PC-3 (cell line): ENCODE measurements around the gene UCKL1. TPM values are rescaled to one million over a fixed set of nuclear protein-coding genes. Genes with fewer than 3 reads are reported as not detected.

ENCODE experiments used
- ATAC-seq: fragments of 200-7000 bp; cut with Tn5 transposase; 2 replicates; pipeline ENCODE4 v1.9.1; 2020; ENCODE audit warnings: mild to moderate bottlenecking, moderate library complexity
- BruUV-seq: library from RNA; stranded (reverse); fragments of 400-500 nt; replicated peaks from 2 replicates; lab custom pipeline; 2021; lab: Mats Ljungman, UMichigan
- CTCF ChIA-PET: fragments of 300-600 bp; sonication (Branson Sonifier 250); formaldehyde crosslinking; loops from one replicate; lab custom pipeline; 2022; ENCODE audit warnings: antibody characterized with exemption; lab: Charles Lee
- POLR2A ChIA-PET: fragments of 300-600 bp; sonication (Branson Sonifier 250); formaldehyde crosslinking; loops from one replicate; lab custom pipeline; 2022; ENCODE audit warnings: antibody characterized with exemption; ENCODE audit not compliant: unreplicated experiment; lab: Charles Lee
- DNase-seq: peaks from one replicate; pipeline ENCODE4 v3.0.0-alpha.2; 2015
- H2AFZ ChIP-seq: fragments of 300-600 bp; sonication (generic); 2 replicates; pipeline ENCODE4 v1.6.0; 2016; ENCODE audit warnings: antibody characterized with exemption, low read length
- H3F3A ChIP-seq: fragments of 300-600 bp; sonication (generic); one replicate; pipeline ENCODE4 v1.6.0; 2017; ENCODE audit warnings: antibody characterized with exemption, low read length, control low read depth, mild to moderate bottlenecking; ENCODE audit not compliant: unreplicated experiment
- H3K27ac ChIP-seq: fragments of 300-600 bp; sonication (generic); 2 replicates; pipeline ENCODE4 v1.5.1; 2016; ENCODE audit warnings: mild to moderate bottlenecking, low read length
- H3K27me3 ChIP-seq: fragments of 300-600 bp; sonication (generic); 2 replicates; pipeline ENCODE4 v1.6.1; 2016; ENCODE audit warnings: low read length, mixed read lengths
- H3K36me3 ChIP-seq: fragments of 300-600 bp; sonication (generic); 2 replicates; pipeline ENCODE4 v1.6.1; 2016; ENCODE audit warnings: low read depth, mixed run types, low read length, mixed read lengths
- H3K4me1 ChIP-seq: fragments of 300-600 bp; sonication (generic); 2 replicates; pipeline ENCODE4 v1.5.1; 2016; ENCODE audit warnings: low read length; ENCODE audit not compliant: insufficient read depth
- H3K4me2 ChIP-seq: fragments of 300-600 bp; sonication (generic); 2 replicates; pipeline ENCODE4 v1.6.0; 2016; ENCODE audit warnings: low read length
- H3K4me3 ChIP-seq: fragments of 300-600 bp; sonication (generic); 2 replicates; pipeline ENCODE4 v1.5.1; 2016; ENCODE audit warnings: mild to moderate bottlenecking, low read length, mixed read lengths
- H3K79me2 ChIP-seq: fragments of 300-600 bp; sonication (generic); 2 replicates; pipeline ENCODE4 v1.6.1; 2017; ENCODE audit warnings: low read length, mixed read lengths
- H3K9ac ChIP-seq: fragments of 300-600 bp; sonication (generic); 2 replicates; pipeline ENCODE4 v1.6.0; 2016; ENCODE audit warnings: mild to moderate bottlenecking, low read length
- H3K9me2 ChIP-seq: fragments of 300-600 bp; sonication (generic); replicated peaks from 2 replicates; pipeline ENCODE4 v1.6.1; 2016; ENCODE audit warnings: mixed run types, low read length, mixed read lengths
- H3K9me3 ChIP-seq: fragments of 300-600 bp; sonication (generic); 2 replicates; pipeline ENCODE4 v1.6.1; 2016; ENCODE audit warnings: low read length, mixed read lengths
- H4K20me1 ChIP-seq: fragments of 300-600 bp; sonication (generic); 2 replicates; pipeline ENCODE4 v1.6.1; 2016; ENCODE audit warnings: low read length, mixed read lengths
- EZH2 ChIP-seq: fragments of 300-600 bp; sonication (generic); IDR thresholded peaks from one replicate; pipeline ENCODE4 v1.6.1; 2017; ENCODE audit warnings: antibody characterized with exemption, mild to moderate bottlenecking, low read length; ENCODE audit not compliant: unreplicated experiment
- EZH2phosphoT487 ChIP-seq: fragments of 300-600 bp; sonication (generic); IDR thresholded peaks from 2 replicates; pipeline ENCODE4 v1.6.1; 2018; ENCODE audit warnings: mild to moderate bottlenecking, antibody characterized with exemption, low read length, borderline replicate concordance
- intact Hi-C: fragments of 100-400 bp; cut with micrococcal nuclease; formaldehyde crosslinking; loops from 2 replicates; pipeline ENCODE4 v1.9.0; 2023
- total RNA-seq: library from RNA; depleted of rRNA; stranded (reverse); fragments of >200 nt; gene quantifications from 2 replicates; pipeline ENCODE4 v1.2.3, GENCODE V29; 2014
- TF ChIP-seq, protein P1 (sequence below): fragments of 300-600 bp; sonication (generic); conservative IDR thresholded peaks from 2 replicates; pipeline ENCODE4 v1.5.1; 2017; ENCODE audit warnings: antibody characterized with exemption, low read depth, mild to moderate bottlenecking, low read length

The UCKL1 gene
- total RNA-seq, 1 experiment from 2014 or later = 37.2 TPM

DNA sequence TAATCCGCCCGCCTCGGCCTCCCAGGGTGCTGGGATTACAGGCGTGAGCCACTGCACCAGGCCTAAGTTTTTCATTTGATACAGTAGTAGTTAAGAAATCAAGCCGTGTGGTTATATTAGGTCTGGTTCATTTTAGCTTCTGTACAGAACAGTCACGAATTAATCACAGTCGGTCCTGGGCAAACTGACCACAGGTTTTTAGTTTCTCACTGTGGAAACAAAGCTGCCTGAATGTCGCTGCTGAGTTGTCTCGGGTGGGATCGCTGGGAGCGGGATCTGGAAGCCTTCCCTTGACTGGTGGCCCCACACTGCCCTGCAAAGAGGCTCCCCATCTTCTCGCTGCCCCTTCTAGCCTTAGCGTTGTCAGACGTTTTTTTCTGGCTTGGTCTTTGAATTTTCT, 18.6 kb downstream of the UCKL1 start:
- ATAC-seq = no peak
- CTCF ChIA-PET = no interaction called here
- BruUV-seq = TSS peak; percentile 10

GRCh38 chr20:63935447-63935846, 20.8 kb downstream of the UCKL1 start:
- Histone ChIP-seq H2AFZ (no peak overlapping the region), H3K4me2 (no peak overlapping the region), H3K4me3 (no peak overlapping the region), H3K9me3 (no peaks in the 10 kb centered on the region), H3K27ac (no peak overlapping the region), H3K36me3 (peaks cover 31% of the 10 kb centered on the region; the same call in 1 of the 2 replicates), H4K20me1 (no peaks in the 10 kb centered on the region), H3K4me1 (no peaks in the 10 kb centered on the region), H3K27me3 (no peaks in the 10 kb centered on the region), H3K9ac (no peak overlapping the region), H3K79me2 (no peaks in the 10 kb centered on the region), H3K9me2 (no peaks in the 10 kb centered on the region), H3F3A (no peaks in the 10 kb centered on the region)
- ATAC-seq = no peak
- no TSS peak for BruUV-seq
- intact Hi-C loops = no loop called here
- ChIA-PET CTCF (no interaction called here), POLR2A (no interaction called here)
- DNase-seq = no peak
- TF ChIP-seq, protein P1, sequence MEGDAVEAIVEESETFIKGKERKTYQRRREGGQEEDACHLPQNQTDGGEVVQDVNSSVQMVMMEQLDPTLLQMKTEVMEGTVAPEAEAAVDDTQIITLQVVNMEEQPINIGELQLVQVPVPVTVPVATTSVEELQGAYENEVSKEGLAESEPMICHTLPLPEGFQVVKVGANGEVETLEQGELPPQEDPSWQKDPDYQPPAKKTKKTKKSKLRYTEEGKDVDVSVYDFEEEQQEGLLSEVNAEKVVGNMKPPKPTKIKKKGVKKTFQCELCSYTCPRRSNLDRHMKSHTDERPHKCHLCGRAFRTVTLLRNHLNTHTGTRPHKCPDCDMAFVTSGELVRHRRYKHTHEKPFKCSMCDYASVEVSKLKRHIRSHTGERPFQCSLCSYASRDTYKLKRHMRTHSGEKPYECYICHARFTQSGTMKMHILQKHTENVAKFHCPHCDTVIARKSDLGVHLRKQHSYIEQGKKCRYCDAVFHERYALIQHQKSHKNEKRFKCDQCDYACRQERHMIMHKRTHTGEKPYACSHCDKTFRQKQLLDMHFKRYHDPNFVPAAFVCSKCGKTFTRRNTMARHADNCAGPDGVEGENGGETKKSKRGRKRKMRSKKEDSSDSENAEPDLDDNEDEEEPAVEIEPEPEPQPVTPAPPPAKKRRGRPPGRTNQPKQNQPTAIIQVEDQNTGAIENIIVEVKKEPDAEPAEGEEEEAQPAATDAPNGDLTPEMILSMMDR = no peak
- TF ChIP-seq EZH2phosphoT487 (no peak), EZH2 (no peak)

More for the DNA sequence above, 18.6 kb downstream of the UCKL1 start:
- H2AFZ ChIP-seq = no peak overlapping the region
- no peak overlapping the region for H3K9ac ChIP-seq
- H3K27ac ChIP-seq = no peak overlapping the region
- POLR2A ChIA-PET = interaction anchor here (0.6 kb wide), 1 partner anchor 296 kb away, joined by 3 read pairs; no protein-coding TSS in a partner anchor
- H3K4me3 ChIP-seq = no peak overlapping the region
- H3K27me3 ChIP-seq = no peaks in the 10 kb centered on the region
- peaks cover 6% of the 10 kb centered on the region for H3F3A ChIP-seq
- TF ChIP-seq EZH2phosphoT487 (no peak), EZH2 (no peak)
- TF ChIP-seq, protein P1 = no peak
- no peaks in the 10 kb centered on the region for H3K79me2 ChIP-seq
- H3K4me1 ChIP-seq = peaks cover 4% of the 10 kb centered on the region; the same call in 1 of the 2 replicates
- H3K9me2 ChIP-seq = no peaks in the 10 kb centered on the region
- intact Hi-C loops = no loop called here
- peaks cover 21% of the 10 kb centered on the region for H3K36me3 ChIP-seq
- no peaks in the 10 kb centered on the region for H3K9me3 ChIP-seq
- H4K20me1 ChIP-seq = peaks cover 11% of the 10 kb centered on the region; the same call in 1 of the 2 replicates
- no peak overlapping the region for H3K4me2 ChIP-seq
- DNase-seq = no peak

GRCh38 chr20:63934271-63935068, 21.7 kb downstream of the UCKL1 start:
- H3K9me2 ChIP-seq = no peaks in the 10 kb centered on the region
- H4K20me1 ChIP-seq = no peaks in the 10 kb centered on the region
- ChIA-PET POLR2A (no interaction called here), CTCF (no interaction called here)
- H3F3A ChIP-seq = no peaks in the 10 kb centered on the region
- H3K79me2 ChIP-seq = no peaks in the 10 kb centered on the region
- H3K9me3 ChIP-seq = no peaks in the 10 kb centered on the region
- no peaks in the 10 kb centered on the region for H3K4me1 ChIP-seq
- no peak overlapping the region for H3K4me2 ChIP-seq
- H3K9ac ChIP-seq = no peak overlapping the region
- no peak overlapping the region for H2AFZ ChIP-seq
- H3K36me3 ChIP-seq = peaks cover 31% of the 10 kb centered on the region; the same call in 1 of the 2 replicates
- no TSS peak for BruUV-seq
- no peak overlapping the region for H3K4me3 ChIP-seq
- intact Hi-C loops = no loop called here
- ATAC-seq = no peak; the same call in 1 of the 2 replicates
- TF ChIP-seq, protein P1 = peak; percentile 47; the same call in 1 of the 2 replicates
- TF ChIP-seq EZH2 (no peak), EZH2phosphoT487 (no peak)
- DNase-seq = no peak
- H3K27ac ChIP-seq = no peak overlapping the region
- no peaks in the 10 kb centered on the region for H3K27me3 ChIP-seq
